NCI-H2196 (cell line): ENCODE measurements around the gene BRD8.

ENCODE experiments used
- DNase-seq: peaks from one replicate; lab custom pipeline; 2025; ENCODE audit not compliant: unreplicated experiment; lab: John Stamatoyannopoulos, UW

The BRD8 gene

DNA sequence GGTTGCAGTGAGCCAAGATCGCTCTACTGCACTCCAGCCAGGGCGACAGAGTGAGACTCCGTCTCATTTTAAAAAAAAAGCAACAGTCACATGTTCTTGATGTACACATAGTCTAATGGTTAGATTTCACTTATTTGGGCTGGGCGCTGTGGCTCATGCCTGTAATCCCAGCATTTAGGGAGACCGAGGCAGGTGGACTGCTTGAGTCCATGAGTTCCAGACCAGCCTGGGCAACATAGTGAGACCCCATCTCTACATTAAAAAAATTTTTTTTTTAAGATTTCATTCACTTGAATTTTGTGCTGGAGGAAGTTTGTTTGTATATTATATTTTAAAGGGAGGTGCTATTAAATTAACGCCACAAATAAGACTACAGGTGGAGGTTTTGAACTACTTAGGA is 72.7 kb downstream of the BRD8 start:
- DNase-seq = no peak

DNA sequence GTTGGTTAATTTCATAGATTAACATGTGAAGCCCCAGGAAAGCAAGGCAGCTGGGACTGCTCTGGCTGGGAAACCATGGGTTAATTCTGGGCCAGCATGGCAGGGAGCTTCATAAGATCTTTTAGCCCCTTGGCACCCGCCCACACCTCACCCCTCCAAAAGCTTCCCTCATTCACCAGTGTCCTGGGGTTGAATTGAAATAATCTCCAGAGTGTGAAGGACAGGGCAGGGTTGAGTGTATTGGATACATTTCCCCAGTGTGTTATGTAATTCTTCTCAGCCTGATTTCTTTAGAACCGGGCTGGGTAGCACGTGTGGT is 75.2 kb downstream of the BRD8 start:
- DNase-seq = no peak

DNA sequence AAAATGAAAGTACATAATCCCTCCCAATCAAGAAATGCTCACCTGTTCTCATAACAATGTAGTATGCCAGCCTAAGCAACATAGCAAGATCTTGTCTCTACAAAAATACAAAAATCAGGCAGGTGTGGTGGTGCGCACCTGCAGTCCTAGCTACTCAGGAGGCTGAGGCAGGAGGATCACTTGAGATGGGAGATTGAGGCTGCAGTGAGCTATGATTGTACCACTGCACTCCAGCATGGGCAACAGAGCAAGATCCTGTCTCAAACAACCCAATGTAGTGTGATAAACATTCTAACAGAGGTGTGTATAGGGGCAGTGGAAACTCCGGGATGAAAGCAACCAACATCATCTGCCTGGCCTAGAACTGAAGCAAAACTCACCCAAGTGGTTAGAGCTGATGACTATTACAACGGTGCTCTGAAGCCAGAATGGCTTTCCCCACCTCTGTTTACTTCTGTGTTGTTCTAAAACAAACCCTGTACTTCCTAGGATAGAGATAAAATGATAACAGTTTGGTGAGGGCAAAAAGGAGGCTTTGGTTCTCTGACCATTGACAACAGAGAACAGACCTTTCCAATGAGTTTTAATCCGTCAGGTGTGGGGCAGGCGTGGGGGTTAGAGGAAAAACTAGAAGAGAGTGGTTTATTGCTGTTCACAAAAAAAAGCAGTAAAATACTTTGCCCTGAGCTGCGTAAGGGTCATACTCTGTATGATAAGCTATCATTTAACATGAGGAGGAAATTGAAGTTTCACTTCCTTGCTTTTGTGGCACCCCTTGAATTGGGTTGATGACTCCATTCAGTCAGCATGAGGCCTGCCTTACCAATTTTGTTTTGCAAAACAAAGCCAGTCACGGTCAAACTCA is 75.7 kb downstream of the BRD8 start:
- DNase-seq = no peak

DNA sequence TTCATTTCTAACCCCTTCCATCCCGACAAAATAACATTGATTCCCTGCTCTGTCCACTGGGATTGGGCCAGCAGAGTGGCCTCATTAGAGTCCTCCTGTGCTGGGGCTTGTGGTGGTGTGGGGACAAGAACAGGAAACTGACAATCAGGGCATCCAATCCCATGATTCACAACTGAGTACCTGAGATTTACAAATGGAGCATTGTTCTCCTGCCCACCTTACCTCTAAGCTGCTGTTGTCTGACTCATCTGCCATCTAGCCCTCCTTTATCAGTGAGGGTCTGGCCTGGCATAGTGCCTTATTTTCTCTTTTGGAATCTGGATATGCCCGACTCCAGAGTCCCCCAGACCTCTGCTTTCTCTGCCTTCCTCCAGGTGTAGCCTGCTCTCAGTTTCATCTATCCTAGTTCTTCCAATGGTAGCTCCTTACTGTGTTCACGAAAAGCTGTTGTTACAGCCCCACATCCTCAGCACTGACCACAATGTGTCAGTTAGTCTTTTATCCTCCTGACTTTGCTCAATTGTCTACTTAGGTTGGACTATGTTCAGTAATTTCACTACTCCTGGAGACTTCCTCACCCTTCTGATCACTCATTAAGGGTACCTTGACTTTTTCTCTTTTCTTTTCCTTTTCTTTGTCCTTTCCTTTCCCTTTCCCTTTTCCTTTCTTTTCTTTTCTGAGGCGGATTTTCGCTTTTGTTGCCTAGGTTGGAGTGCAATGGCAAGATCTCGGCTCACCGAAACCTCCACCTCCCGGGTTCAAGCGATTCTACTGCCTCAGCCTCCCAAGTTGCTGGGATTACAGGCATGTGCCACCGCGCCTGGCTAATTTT is 81.2 kb downstream of the BRD8 start:
- no peak for DNase-seq

DNA sequence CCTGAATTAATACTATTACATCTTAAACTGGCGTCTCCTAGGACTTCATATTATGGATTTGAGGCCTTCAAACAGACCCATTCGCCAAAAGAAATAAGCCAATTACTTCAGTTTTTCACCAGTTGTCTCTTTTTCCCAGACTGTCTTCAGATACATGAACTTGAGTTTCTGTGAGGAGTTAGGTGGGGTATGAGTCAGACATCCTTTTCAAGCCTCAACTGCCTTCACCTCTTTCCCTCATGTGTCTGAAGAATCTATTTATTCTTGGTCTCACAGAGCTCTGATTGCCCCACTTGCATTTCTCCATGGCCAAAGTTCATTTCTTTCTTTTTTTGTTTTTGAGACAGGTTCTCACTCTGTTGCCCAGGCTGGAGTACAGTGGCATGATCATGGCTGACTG is 82.1 kb downstream of the BRD8 start:
- no peak for DNase-seq

DNA sequence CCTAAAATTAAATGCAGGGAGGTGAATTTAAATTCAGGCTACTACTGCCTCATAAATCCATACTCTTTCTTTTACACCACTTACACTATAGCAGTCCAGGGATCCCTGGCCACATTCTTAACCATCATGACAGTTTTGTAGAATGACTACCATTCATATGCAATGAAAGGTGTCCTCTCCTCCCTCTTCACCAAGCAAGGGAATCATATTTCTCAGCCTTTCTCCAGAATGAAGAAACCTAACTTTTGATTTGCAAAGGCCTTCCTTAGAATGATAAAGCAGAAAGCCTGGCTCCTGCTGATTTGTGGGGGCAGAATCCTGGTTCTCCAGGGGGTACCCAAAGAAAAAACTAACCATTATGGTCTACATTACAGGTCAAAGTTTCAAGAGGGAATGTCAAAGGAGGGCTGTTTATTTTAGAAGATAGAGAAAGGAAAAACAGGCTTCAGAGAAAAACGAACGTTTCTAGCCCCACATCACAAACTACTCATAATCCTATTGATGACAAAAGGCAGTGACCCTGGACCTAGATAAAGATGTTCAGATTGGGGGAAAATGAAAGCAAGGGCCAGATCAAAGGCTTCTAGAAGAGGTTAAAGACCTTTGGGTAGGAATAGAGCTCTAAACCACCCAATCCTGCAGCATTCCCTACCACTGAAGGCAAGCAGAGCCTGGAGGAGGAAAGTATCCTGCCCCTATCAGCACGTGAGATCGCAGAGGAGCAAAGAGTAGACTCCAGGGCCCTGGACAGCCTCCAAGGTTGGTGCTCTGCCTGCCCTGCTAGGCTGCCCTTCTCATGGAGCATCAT is 83.1 kb downstream of the BRD8 start:
- no peak for DNase-seq

DNA sequence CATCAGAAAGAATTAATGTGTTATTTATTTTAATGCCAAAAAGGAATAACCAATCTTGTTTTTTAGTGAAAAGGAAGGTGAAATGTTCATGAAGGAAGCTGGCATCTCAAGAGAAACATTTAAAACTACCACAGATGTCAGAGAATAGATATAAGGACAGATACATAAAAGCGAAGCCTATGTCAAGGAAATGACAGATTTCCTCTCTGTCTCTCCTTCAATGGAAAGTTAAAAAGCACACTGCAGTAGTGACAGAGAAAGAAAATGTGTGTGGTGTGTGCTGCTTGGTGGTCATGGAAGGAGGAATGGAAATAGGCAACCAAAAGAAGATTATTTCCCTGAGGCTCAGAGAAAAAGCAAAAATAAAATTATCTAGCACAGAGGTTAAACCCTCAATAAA is 85.4 kb downstream of the BRD8 start:
- no peak for DNase-seq

DNA sequence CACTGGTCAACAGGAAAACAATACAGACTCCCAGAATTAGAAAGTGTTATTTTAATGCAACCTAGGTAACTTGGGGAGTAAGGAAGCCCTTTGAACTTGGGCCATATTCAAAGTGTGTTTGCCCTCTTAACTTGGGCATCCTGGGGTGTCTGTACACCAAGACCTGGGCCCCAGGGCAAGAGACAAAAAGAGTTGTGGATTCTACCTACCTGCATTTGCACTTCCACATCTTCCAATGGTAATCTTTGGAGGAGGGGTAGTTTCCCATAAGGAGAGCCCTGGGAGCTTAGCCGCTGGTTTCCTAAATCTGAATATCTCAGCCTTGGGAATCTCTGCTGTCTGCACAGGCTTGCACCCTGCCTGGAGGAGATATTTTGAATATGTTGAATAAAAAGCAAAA is 86.1 kb downstream of the BRD8 start:
- no peak for DNase-seq

DNA sequence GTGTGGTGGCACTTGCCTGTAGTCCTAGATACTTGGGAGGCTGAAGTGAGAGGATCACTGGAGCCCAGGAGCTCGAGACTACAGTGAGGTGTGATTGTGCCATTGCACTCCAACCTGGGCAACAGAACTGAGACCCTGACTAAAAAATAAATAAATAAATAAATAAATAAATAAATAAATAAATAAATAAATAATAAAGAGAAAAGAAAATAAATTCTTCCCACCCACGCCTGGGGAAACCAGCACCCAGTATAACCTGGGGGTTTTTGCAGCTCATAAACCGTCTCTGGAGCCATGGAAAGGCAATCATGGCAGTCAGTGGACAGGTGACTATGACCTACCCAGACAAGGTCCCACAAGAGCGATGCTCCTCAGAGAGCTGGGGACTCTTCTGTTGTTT is 86.7 kb downstream of the BRD8 start:
- no peak for DNase-seq
